KOPT-K1 (cell line): Measurements from ENCODE around the gene MTHFD1L.

ENCODE experiments used
- H3K27ac ChIP-seq: fragments of 200-600 bp; sonication (generic); 2 replicates; pipeline ENCODE4 v1.5.1; 2016; ENCODE audit warnings: antibody characterized with exemption, mild to moderate bottlenecking, low read depth, low read length; ENCODE audit not compliant: poor library complexity, severe bottlenecking
- H3K36me3 ChIP-seq: fragments of 200-600 bp; sonication (generic); 2 replicates; pipeline ENCODE4 v1.5.1; 2017; ENCODE audit warnings: antibody characterized with exemption, mild to moderate bottlenecking, low read length, moderate library complexity; ENCODE audit not compliant: insufficient read depth
- H3K9me3 ChIP-seq: fragments of 200-600 bp; sonication (generic); 2 replicates; pipeline ENCODE4 v1.5.1; 2017; ENCODE audit warnings: antibody characterized with exemption, low read length, mild to moderate bottlenecking; ENCODE audit not compliant: insufficient read depth, poor library complexity, severe bottlenecking

The MTHFD1L gene

DNA sequence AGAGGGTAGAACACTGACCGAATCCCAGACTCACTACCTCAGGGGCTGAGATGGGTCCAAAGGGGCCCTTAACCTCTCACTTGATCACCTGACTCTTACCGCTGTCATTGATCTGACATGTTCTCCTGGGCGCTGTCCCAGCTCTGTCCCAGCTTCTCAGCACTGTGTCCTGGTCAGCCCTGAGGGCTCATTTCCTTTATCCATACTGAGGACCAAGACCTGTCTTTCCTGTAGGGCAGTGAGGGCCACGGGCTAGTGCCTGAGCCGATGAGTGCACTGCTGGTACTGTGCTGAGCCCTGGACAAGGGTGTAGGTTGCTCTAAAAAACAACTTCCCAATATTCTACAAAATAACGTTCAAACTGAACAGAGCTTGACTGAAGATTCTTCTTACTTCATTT is 131.5 kb downstream of the MTHFD1L start:
- Histone ChIP-seq H3K27ac (no peak overlapping the region), H3K9me3 (no peaks in the 10 kb centered on the region), H3K36me3 (peaks cover 41% of the 10 kb centered on the region)

DNA sequence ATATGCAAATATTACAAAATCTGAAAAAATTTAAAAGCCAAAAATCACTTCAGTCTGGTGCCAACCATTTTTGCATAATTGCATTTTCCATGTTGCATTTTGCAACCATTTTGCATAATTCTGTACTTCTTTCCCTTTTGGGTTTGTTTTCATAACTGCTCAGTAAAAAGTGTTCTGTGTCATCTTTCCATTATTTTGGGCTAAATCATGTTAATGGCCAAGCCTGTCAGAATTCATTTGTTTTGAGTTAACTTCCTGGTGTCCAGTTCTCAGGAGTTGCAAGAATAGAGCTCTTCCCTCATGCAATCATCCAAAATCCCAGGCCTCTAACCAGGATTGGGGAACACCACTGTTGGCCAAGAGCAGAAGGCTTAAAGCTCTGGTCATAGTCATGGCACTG is 133.6 kb downstream of the MTHFD1L start:
- Histone ChIP-seq H3K27ac (no peak overlapping the region), H3K36me3 (peaks cover 39% of the 10 kb centered on the region), H3K9me3 (no peaks in the 10 kb centered on the region)

- Histone ChIP-seq H3K9me3 (no peaks in the 10 kb centered on the region), H3K27ac (no peak overlapping the region), H3K36me3 (peaks cover 34% of the 10 kb centered on the region)
These were observed 134.1 kb downstream of the MTHFD1L start for GRCh38 chr6:150999576-150999975.

GRCh38 chr6:151001387-151002056 is 136.0 kb downstream of the MTHFD1L start:
- no peak overlapping the region for H3K27ac ChIP-seq

GRCh38 chr6:151002057-151002450 is 136.6 kb downstream of the MTHFD1L start:
- Histone ChIP-seq H3K27ac (no peak overlapping the region), H3K9me3 (no peaks in the 10 kb centered on the region), H3K36me3 (peaks cover 14% of the 10 kb centered on the region)

More at GRCh38 chr6:151001387-151002056, 136.0 kb downstream of the MTHFD1L start:
- H3K9me3 ChIP-seq: no peaks in the 10 kb centered on the region
- peaks cover 19% of the 10 kb centered on the region for H3K36me3 ChIP-seq

- Histone ChIP-seq H3K27ac (no peak overlapping the region), H3K9me3 (no peaks in the 10 kb centered on the region), H3K36me3 (peaks cover 10% of the 10 kb centered on the region)
These were observed 137.0 kb downstream of the MTHFD1L start for GRCh38 chr6:151002491-151002935.

DNA sequence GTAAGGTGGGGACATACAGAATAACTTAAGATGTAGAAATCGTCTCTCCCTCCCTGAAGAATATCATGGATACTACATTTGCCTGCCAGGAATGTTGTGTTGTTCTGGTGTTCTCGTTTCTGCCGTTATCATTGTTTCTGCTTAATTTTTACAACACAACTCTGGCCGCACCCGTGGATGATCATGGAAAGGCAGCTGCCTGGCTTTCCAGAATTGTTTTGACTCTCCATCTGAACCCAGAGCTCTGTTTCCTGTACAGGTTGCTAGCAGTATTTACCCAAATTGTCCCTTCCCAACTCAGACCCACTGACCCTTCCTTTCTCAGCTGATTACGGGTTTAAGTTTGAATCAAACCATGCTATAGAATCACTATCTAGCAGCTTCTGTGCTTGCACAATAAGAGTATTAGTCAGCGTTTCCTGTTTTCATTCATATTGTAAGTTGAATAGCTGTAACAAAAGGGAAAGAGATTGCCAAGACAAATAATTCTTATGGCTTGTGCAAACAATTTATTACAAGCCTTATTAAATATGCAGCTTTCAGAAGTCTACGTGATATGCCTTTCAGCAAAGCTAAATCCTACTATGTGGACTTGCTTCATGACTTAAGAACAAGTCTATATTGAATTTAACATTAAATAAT is 139.0 kb downstream of the MTHFD1L start:
- no peak overlapping the region for H3K27ac ChIP-seq
- H3K9me3 ChIP-seq: no peaks in the 10 kb centered on the region
- peaks cover 5% of the 10 kb centered on the region for H3K36me3 ChIP-seq

- Histone ChIP-seq H3K9me3 (no peaks in the 10 kb centered on the region), H3K36me3 (peaks cover 5% of the 10 kb centered on the region), H3K27ac (no peak overlapping the region)
These were observed 139.7 kb downstream of the MTHFD1L start for GRCh38 chr6:151005164-151005563.

GRCh38 chr6:151005896-151006632 is 140.6 kb downstream of the MTHFD1L start:
- peaks cover 9% of the 10 kb centered on the region for H3K36me3 ChIP-seq
- no peak overlapping the region for H3K27ac ChIP-seq
- H3K9me3 ChIP-seq: no peaks in the 10 kb centered on the region

GRCh38 chr6:151007076-151007475 is 141.6 kb downstream of the MTHFD1L start:
- Histone ChIP-seq H3K9me3 (no peaks in the 10 kb centered on the region), H3K36me3 (peaks cover 19% of the 10 kb centered on the region), H3K27ac (no peak overlapping the region)

DNA sequence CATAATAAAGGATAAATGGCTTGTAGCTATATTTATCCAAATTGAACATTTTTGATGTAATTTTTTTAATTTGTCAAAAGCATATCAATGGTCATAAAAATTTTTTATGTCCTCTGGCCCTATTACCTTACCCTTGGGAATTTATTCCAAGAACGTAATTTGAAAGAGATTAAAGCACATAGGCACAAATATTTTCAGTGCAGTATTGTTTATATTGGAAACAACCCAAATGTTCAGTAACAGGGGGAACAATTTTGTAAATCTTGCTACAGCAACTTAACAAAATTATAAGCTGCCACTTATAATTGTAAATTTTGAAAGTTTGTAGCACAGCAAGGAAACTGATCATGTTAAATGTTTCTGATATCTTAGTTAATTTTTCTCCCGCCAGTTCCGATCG is 142.4 kb downstream of the MTHFD1L start:
- Histone ChIP-seq H3K9me3 (no peaks in the 10 kb centered on the region), H3K27ac (no peak overlapping the region), H3K36me3 (peaks cover 23% of the 10 kb centered on the region)

- Histone ChIP-seq H3K36me3 (peaks cover 26% of the 10 kb centered on the region), H3K9me3 (no peaks in the 10 kb centered on the region), H3K27ac (no peak overlapping the region)
These were observed 142.9 kb downstream of the MTHFD1L start for GRCh38 chr6:151008425-151008824.

DNA sequence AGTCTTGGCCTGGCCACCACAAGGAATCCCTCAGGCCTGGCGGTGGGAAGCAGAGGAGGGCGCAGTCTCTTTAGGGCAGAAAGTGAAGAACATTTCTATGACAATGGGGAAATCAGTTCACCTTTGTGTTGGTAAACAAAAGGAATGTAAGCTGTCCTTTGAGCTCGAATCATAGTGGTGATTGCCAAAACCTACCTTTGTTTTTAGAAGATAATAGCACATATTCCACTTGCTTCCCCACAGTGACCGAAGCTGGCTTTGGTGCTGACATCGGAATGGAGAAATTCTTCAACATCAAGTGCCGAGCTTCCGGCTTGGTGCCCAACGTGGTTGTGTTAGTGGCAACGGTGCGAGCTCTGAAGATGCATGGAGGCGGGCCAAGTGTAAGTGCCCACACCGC is 144.1 kb downstream of the MTHFD1L start:
- Histone ChIP-seq H3K9me3 (no peaks in the 10 kb centered on the region), H3K36me3 (peaks cover 35% of the 10 kb centered on the region), H3K27ac (no peak overlapping the region)

DNA sequence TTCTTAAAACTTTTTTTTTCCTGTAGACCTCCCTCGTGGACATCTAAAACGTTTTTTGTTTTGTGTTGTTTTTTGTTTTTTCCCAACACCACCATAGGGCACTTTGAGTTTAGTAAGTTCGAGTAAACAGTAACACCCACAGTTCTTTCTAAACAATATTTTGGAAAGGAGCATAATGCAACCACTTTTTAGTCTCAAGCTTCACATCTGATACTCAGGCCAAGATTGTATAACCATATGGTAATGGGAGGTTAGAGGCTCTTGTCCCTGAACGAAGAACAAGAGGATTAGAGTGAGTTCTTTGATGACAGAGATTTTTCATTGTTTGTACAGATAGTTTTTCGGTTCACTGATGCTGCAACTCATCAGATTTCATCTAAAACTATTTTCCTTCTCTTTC is 144.6 kb downstream of the MTHFD1L start:
- H3K9me3 ChIP-seq: no peaks in the 10 kb centered on the region
- no peak overlapping the region for H3K27ac ChIP-seq
- H3K36me3 ChIP-seq: peaks cover 40% of the 10 kb centered on the region
